ENCODE measurements around the gene ABCA13.

The ABCA13 gene

GRCh38 chr7:48458701-48459524 is 287.7 kb downstream of the ABCA13 start:
- H3K79me2 ChIP-seq (ENCODE audit: control insufficient read depth, insufficient read depth, low read length, unreplicated experiment): no peaks in the 10 kb centered on the region
- no peaks in the 10 kb centered on the region for H3K27me3 ChIP-seq (ENCODE audit: insufficient read depth, low read length)
- no peaks in the 10 kb centered on the region for H3K4me1 ChIP-seq (ENCODE audit: control insufficient read depth, insufficient read depth, low read length, unreplicated experiment)
- H3K4me3 ChIP-seq (ENCODE audit: low read depth, low read length): no peak overlapping the region
- H3K27ac ChIP-seq (ENCODE audit: low read depth, low read length): no peak overlapping the region
- H2AFZ ChIP-seq (ENCODE audit: low read length, unreplicated experiment): no peak overlapping the region
- H3K36me3 ChIP-seq (ENCODE audit: insufficient read depth, low read length): no peaks in the 10 kb centered on the region

- H2AFZ ChIP-seq (ENCODE audit: low read length, unreplicated experiment): no peak overlapping the region
- no peak overlapping the region for H3K27ac ChIP-seq (ENCODE audit: low read depth, low read length)
- H3K4me1 ChIP-seq (ENCODE audit: control insufficient read depth, insufficient read depth, low read length, unreplicated experiment): no peaks in the 10 kb centered on the region
- no peaks in the 10 kb centered on the region for H3K79me2 ChIP-seq (ENCODE audit: control insufficient read depth, insufficient read depth, low read length, unreplicated experiment)
- H3K36me3 ChIP-seq (ENCODE audit: insufficient read depth, low read length): no peaks in the 10 kb centered on the region
- no peaks in the 10 kb centered on the region for H3K27me3 ChIP-seq (ENCODE audit: insufficient read depth, low read length)
- H3K4me3 ChIP-seq (ENCODE audit: low read depth, low read length): no peak overlapping the region
These were observed 295.5 kb downstream of the ABCA13 start for GRCh38 chr7:48466713-48467112.

- no peaks in the 10 kb centered on the region for H3K79me2 ChIP-seq (ENCODE audit: control insufficient read depth, insufficient read depth, low read length, unreplicated experiment)
- H3K36me3 ChIP-seq (ENCODE audit: insufficient read depth, low read length): no peaks in the 10 kb centered on the region
- H3K4me1 ChIP-seq (ENCODE audit: control insufficient read depth, insufficient read depth, low read length, unreplicated experiment): no peaks in the 10 kb centered on the region
- H3K27me3 ChIP-seq (ENCODE audit: insufficient read depth, low read length): no peaks in the 10 kb centered on the region
- H2AFZ ChIP-seq (ENCODE audit: low read length, unreplicated experiment): no peak overlapping the region
- no peak overlapping the region for H3K4me3 ChIP-seq (ENCODE audit: low read depth, low read length)
- no peak overlapping the region for H3K27ac ChIP-seq (ENCODE audit: low read depth, low read length)
These were observed 299.9 kb downstream of the ABCA13 start for GRCh38 chr7:48471196-48471595.

DNA sequence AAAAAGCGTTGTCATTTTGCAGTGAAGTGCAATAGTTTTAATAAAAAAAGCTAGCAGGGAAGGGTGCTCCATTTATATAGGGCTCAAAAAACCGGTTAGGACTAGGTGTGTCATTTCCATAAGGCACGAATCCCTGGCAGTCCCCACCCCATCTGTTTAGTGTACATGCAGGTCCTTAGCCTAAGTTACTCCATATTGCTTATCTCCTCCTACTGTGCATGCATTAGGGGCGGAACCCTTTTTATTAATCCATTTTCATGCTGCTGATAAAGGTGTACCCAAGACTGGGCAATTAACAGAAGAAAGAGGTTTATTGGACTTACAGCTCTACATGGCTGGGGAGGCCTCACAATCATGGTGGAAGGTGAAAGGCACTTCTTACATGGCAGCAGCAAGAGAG is 301.4 kb downstream of the ABCA13 start:
- H3K27me3 ChIP-seq (ENCODE audit: insufficient read depth, low read length): no peaks in the 10 kb centered on the region
- no peaks in the 10 kb centered on the region for H3K79me2 ChIP-seq (ENCODE audit: control insufficient read depth, insufficient read depth, low read length, unreplicated experiment)
- H3K4me1 ChIP-seq (ENCODE audit: control insufficient read depth, insufficient read depth, low read length, unreplicated experiment): no peaks in the 10 kb centered on the region
- no peaks in the 10 kb centered on the region for H3K36me3 ChIP-seq (ENCODE audit: insufficient read depth, low read length)
- H3K27ac ChIP-seq (ENCODE audit: low read depth, low read length): no peak overlapping the region
- H3K4me3 ChIP-seq (ENCODE audit: low read depth, low read length): no peak overlapping the region
- no peak overlapping the region for H2AFZ ChIP-seq (ENCODE audit: low read length, unreplicated experiment)

DNA sequence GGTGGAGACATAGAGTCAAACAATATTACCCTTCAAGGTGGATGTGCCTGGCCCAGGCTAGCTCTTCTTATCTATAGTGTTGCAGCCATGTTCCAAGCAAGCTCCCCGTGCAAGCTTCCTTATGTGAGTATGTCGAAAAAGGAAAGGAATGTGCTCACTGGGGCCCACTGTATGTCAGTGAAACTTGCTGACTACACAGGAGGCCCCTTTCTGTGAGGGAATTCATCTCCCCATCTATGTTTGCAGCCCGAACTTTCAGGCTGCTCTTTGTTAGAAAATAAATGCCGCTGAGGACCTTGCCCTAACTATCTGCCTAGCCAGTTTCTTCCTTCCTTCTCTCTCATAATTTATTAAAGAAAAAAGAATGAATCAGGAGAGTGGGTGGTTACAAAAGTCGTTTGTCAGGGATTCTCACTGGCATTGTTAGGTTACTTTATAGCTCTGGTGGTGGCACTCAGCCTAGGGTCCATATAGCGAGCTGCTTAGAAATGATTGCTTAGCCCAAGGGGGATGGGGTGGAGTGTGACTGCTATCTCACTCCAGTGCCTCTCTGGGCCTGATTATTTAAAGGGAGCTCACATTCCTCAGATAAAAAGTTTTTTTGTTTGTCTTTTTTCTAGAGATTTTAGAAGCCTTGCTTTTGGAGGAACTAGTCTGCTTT is 302.1 kb downstream of the ABCA13 start:
- no peaks in the 10 kb centered on the region for H3K4me1 ChIP-seq (ENCODE audit: control insufficient read depth, insufficient read depth, low read length, unreplicated experiment)
- no peak overlapping the region for H3K27ac ChIP-seq (ENCODE audit: low read depth, low read length)
- no peaks in the 10 kb centered on the region for H3K36me3 ChIP-seq (ENCODE audit: insufficient read depth, low read length)
- no peaks in the 10 kb centered on the region for H3K27me3 ChIP-seq (ENCODE audit: insufficient read depth, low read length)
- H3K79me2 ChIP-seq (ENCODE audit: control insufficient read depth, insufficient read depth, low read length, unreplicated experiment): no peaks in the 10 kb centered on the region
- H3K4me3 ChIP-seq (ENCODE audit: low read depth, low read length): no peak overlapping the region
- no peak overlapping the region for H2AFZ ChIP-seq (ENCODE audit: low read length, unreplicated experiment)

DNA sequence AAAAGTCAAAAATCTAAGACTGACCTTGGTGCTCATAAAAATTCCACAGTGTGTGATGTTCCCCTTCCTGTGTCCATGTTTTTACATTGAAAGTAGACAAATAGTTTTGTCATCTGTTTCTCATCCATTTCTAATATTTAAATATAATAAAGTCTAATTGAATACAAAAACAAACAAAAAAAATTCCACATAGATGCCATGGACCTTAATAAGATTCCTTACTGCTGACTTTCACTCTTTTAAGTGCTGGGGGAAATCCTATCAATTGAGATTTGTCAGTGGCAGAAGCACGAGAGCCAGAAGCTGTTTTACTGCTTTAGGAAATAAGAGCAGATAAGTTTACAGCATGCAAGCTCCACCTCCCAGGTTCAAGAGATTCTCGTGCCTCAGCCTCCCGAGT is 310.0 kb downstream of the ABCA13 start:
- H3K4me1 ChIP-seq (ENCODE audit: control insufficient read depth, insufficient read depth, low read length, unreplicated experiment): no peaks in the 10 kb centered on the region
- H3K36me3 ChIP-seq (ENCODE audit: insufficient read depth, low read length): no peaks in the 10 kb centered on the region
- no peaks in the 10 kb centered on the region for H3K27me3 ChIP-seq (ENCODE audit: insufficient read depth, low read length)
- no peak overlapping the region for H3K27ac ChIP-seq (ENCODE audit: low read depth, low read length)
- H3K4me3 ChIP-seq (ENCODE audit: low read depth, low read length): no peak overlapping the region
- H2AFZ ChIP-seq (ENCODE audit: low read length, unreplicated experiment): no peak overlapping the region
- no peaks in the 10 kb centered on the region for H3K79me2 ChIP-seq (ENCODE audit: control insufficient read depth, insufficient read depth, low read length, unreplicated experiment)

DNA sequence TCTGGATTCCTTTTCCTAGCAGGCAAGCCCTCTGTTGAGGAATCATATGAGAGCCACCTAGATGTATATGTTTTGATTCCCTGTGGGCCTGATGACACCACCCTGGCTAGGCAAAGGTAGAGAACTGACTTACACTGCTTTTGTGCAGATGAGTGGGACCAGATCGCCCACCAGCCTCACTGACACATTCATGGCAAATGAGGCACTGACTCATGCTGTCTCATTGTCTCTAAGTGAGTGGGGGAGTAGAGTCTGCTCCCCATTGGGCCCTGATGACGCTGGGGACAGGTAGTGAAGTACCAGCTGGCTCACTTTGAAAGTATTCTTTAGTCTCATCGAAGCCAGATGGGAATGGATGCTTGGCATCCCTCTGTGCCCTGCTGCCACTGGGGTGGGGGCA is 326.3 kb downstream of the ABCA13 start:
- Histone ChIP-seq H3K4me3 (ENCODE audit: low read depth, low read length) (no peak overlapping the region), H3K27ac (ENCODE audit: low read depth, low read length) (no peak overlapping the region), H2AFZ (ENCODE audit: low read length, unreplicated experiment) (no peak overlapping the region), H3K4me1 (ENCODE audit: control insufficient read depth, insufficient read depth, low read length, unreplicated experiment) (no peaks in the 10 kb centered on the region), H3K36me3 (ENCODE audit: insufficient read depth, low read length) (no peaks in the 10 kb centered on the region), H3K79me2 (ENCODE audit: control insufficient read depth, insufficient read depth, low read length, unreplicated experiment) (no peaks in the 10 kb centered on the region), H3K27me3 (ENCODE audit: insufficient read depth, low read length) (no peaks in the 10 kb centered on the region)

DNA sequence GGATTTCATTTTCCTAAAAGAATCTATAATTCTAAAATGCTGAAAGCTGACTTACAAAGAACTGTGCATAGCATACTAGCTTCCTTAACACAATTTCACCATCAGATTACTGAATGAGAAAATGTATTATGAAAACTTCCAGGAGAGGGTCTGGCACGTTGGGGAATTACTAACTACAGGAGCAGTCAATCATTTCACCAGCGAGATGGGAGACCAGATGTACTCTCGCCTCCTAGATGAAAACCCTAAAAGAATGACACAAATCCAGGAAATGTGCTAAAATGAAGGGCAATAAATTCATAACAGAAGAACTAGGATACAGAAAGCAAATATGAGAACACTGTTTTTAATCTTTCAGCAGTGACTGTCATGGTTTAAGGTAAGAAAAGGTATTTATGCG is 330.8 kb downstream of the ABCA13 start:
- Histone ChIP-seq H3K27me3 (ENCODE audit: insufficient read depth, low read length) (no peaks in the 10 kb centered on the region), H3K79me2 (ENCODE audit: control insufficient read depth, insufficient read depth, low read length, unreplicated experiment) (no peaks in the 10 kb centered on the region), H3K4me3 (ENCODE audit: low read depth, low read length) (no peak overlapping the region), H3K4me1 (ENCODE audit: control insufficient read depth, insufficient read depth, low read length, unreplicated experiment) (no peaks in the 10 kb centered on the region), H2AFZ (ENCODE audit: low read length, unreplicated experiment) (no peak overlapping the region), H3K27ac (ENCODE audit: low read depth, low read length) (no peak overlapping the region), H3K36me3 (ENCODE audit: insufficient read depth, low read length) (no peaks in the 10 kb centered on the region)

DNA sequence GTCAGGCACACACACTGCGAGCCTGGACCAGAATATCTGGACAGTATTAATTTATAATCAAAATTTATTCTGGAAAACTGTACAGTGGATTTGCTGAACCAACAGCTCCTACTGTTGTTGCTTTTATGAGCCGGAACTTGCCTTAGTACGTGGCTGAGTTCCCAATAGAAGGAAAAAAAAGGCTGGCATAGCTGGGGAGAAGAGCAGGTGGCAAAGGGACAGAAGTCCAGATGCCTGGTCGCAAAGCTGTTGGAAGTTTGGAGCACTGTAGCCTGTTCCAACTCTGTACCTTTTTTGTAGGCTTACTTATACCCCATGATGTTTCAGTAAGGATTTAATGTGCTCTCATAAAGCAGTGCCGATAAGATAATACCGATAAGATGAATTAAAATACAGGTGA is 333.8 kb downstream of the ABCA13 start:
- no peak overlapping the region for H3K4me3 ChIP-seq (ENCODE audit: low read depth, low read length)
- no peak overlapping the region for H3K27ac ChIP-seq (ENCODE audit: low read depth, low read length)
- H3K4me1 ChIP-seq (ENCODE audit: control insufficient read depth, insufficient read depth, low read length, unreplicated experiment): no peaks in the 10 kb centered on the region
- H3K27me3 ChIP-seq (ENCODE audit: insufficient read depth, low read length): no peaks in the 10 kb centered on the region
- no peaks in the 10 kb centered on the region for H3K36me3 ChIP-seq (ENCODE audit: insufficient read depth, low read length)
- no peak overlapping the region for H2AFZ ChIP-seq (ENCODE audit: low read length, unreplicated experiment)
- H3K79me2 ChIP-seq (ENCODE audit: control insufficient read depth, insufficient read depth, low read length, unreplicated experiment): no peaks in the 10 kb centered on the region

DNA sequence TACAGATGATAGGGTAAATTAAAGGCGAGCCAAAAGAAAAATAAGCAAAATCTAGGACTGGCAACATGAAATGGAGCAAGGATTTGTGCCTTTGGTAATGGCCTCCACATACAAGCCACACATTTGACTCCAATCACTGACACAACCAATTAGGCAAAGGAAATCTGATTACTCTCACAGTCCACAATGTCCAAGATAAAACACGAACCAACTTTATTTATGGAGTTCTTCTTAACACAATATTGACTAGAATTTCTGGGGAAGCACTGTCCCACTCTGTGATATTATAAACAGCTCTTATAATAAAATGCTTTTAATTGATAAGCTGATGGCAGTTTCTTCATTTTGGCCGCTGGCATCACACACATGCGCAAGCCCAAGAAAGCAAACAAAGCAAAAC is 334.2 kb downstream of the ABCA13 start:
- no peak overlapping the region for H2AFZ ChIP-seq (ENCODE audit: low read length, unreplicated experiment)
- no peaks in the 10 kb centered on the region for H3K4me1 ChIP-seq (ENCODE audit: control insufficient read depth, insufficient read depth, low read length, unreplicated experiment)
- H3K27ac ChIP-seq (ENCODE audit: low read depth, low read length): no peak overlapping the region
- no peaks in the 10 kb centered on the region for H3K79me2 ChIP-seq (ENCODE audit: control insufficient read depth, insufficient read depth, low read length, unreplicated experiment)
- H3K36me3 ChIP-seq (ENCODE audit: insufficient read depth, low read length): no peaks in the 10 kb centered on the region
- H3K27me3 ChIP-seq (ENCODE audit: insufficient read depth, low read length): no peaks in the 10 kb centered on the region
- no peak overlapping the region for H3K4me3 ChIP-seq (ENCODE audit: low read depth, low read length)

- Histone ChIP-seq H3K27me3 (ENCODE audit: insufficient read depth, low read length) (no peaks in the 10 kb centered on the region), H3K79me2 (ENCODE audit: control insufficient read depth, insufficient read depth, low read length, unreplicated experiment) (no peaks in the 10 kb centered on the region), H2AFZ (ENCODE audit: low read length, unreplicated experiment) (no peak overlapping the region), H3K4me3 (ENCODE audit: low read depth, low read length) (no peak overlapping the region), H3K4me1 (ENCODE audit: control insufficient read depth, insufficient read depth, low read length, unreplicated experiment) (no peaks in the 10 kb centered on the region), H3K27ac (ENCODE audit: low read depth, low read length) (no peak overlapping the region), H3K36me3 (ENCODE audit: insufficient read depth, low read length) (no peaks in the 10 kb centered on the region)
These were observed 335.3 kb downstream of the ABCA13 start for GRCh38 chr7:48506569-48506968.

Measured in ACC112 (cell line).